Sigmoid colon (tissue), 4 donors: ENCODE results near the gene ISCA2.

Experiments
- CTCF ChIP-seq, 4 experiments: fragments of 450-650 bp in 3 of 4; fragments of 200-600 bp in 1 of 4; IDR thresholded peaks; one replicate each; pipeline ENCODE4 v1.5.1; 2016 to 2019; ENCODE audit warnings: antibody characterized with exemption in 4 of 4, mild to moderate bottlenecking in 3 of 4, moderate library complexity in 2 of 4
- EP300 ChIP-seq, 4 donors: sonication (generic); formaldehyde crosslinking; IDR thresholded peaks; one replicate each; pipeline ENCODE4 v1.6.1; 2017; ENCODE audit warnings: antibody characterized with exemption in 4 of 4
- POLR2A ChIP-seq, 2 donors: fragments of 450-650 bp; IDR thresholded peaks; one replicate each; pipeline ENCODE4 v1.6.1; 2016; ENCODE audit warnings: antibody characterized with exemption in 2 of 2, mild to moderate bottlenecking in 2 of 2, moderate library complexity in 2 of 2

DNA sequence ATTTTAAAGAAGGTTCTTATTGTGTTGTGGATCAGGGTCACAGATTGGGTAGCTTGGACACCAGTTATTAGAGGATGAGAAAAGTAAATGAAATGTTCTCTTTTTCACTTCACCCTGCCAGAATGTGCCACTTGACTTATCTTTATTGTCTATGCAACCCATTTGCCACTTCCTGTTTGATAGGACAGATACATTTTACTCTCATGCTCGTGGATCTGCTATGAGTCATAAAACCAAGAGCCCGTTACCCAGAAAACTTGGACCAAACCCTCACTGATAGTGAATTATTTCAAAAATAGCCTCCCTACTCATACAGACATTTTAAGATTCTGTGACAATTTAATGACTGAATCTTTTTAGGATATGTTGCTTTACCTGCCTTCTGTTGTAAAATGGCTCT is 1.8 kb downstream of the ISCA2 start:
- TF ChIP-seq CTCF (IDR thresholded peaks at IDR 0.05): no peak
- no peak for TF ChIP-seq POLR2A (IDR thresholded peaks at IDR 0.05)
- no peak for TF ChIP-seq EP300 (IDR thresholded peaks at IDR 0.05)
